GM04504 (cell line): ENCODE results near the gene ZBTB20.

Experiments used
- DNase-seq: peaks from one replicate; pipeline ENCODE4 v3.0.0-alpha.2; 2012; ENCODE audit warnings: low read depth

ZBTB20 gene

GRCh38 chr3:115019900-115020299 lies 127.2 kb downstream of the ZBTB20 start:
- DNase-seq, result no peak

GRCh38 chr3:115018694-115019093 lies 128.4 kb downstream of the ZBTB20 start:
- no peak for DNase-seq

- no peak for DNase-seq
These were observed 139.1 kb downstream of the ZBTB20 start for GRCh38 chr3:115007966-115008365.

- no peak for DNase-seq
These were observed 142.6 kb downstream of the ZBTB20 start for GRCh38 chr3:115004201-115005140.

- no peak for DNase-seq
These were observed 148.0 kb downstream of the ZBTB20 start for GRCh38 chr3:114998971-114999579.

GRCh38 chr3:114994554-114995341 lies 152.3 kb downstream of the ZBTB20 start:
- DNase-seq, result no peak

- DNase-seq, result no peak
These were observed 161.3 kb downstream of the ZBTB20 start for GRCh38 chr3:114985776-114986175.

- no peak for DNase-seq
These were observed 163.8 kb downstream of the ZBTB20 start for GRCh38 chr3:114983248-114983647.

- DNase-seq, result no peak
These were observed 172.7 kb downstream of the ZBTB20 start for GRCh38 chr3:114974387-114974786.

GRCh38 chr3:114973536-114973935 lies 173.6 kb downstream of the ZBTB20 start:
- no peak for DNase-seq

- DNase-seq, result no peak
These were observed 179.9 kb downstream of the ZBTB20 start for GRCh38 chr3:114967168-114967567.

GRCh38 chr3:114962189-114962588 lies 184.9 kb downstream of the ZBTB20 start:
- DNase-seq, result no peak

GRCh38 chr3:114958930-114959329 lies 188.2 kb downstream of the ZBTB20 start:
- no peak for DNase-seq

GRCh38 chr3:114953800-114954199 lies 193.3 kb downstream of the ZBTB20 start:
- no peak for DNase-seq

- DNase-seq, result no peak
These were observed 193.8 kb downstream of the ZBTB20 start for GRCh38 chr3:114953215-114953799.

- no peak for DNase-seq
These were observed 204.3 kb downstream of the ZBTB20 start for GRCh38 chr3:114942773-114943172.

- no peak for DNase-seq
These were observed 205.3 kb downstream of the ZBTB20 start for GRCh38 chr3:114941626-114942309.

- no peak for DNase-seq
These were observed 207.2 kb downstream of the ZBTB20 start for GRCh38 chr3:114939920-114940319.

GRCh38 chr3:114933407-114933806 lies 213.7 kb downstream of the ZBTB20 start:
- no peak for DNase-seq

- DNase-seq, result no peak
These were observed 216.9 kb downstream of the ZBTB20 start for GRCh38 chr3:114929971-114930732.
